ENCODE results near the gene NOS2.
A peak's percentile ranks its signal among the peaks of the same experiment; 100 is the strongest.

NOS2 gene

GRCh38 chr17:27818401-27819105 lies 18.2 kb upstream of the NOS2 start:
- no peak for DNase-seq (ENCODE audit: low spot score)

GRCh38 chr17:27817731-27818130 lies 17.4 kb upstream of the NOS2 start:
- no peak for DNase-seq (ENCODE audit: low spot score)

- DNase-seq (ENCODE audit: low spot score), result no peak
These were observed 16.6 kb upstream of the NOS2 start for GRCh38 chr17:27816946-27817345.

GRCh38 chr17:27811961-27812360 lies 11.6 kb upstream of the NOS2 start:
- DNase-seq (ENCODE audit: low spot score), result no peak

GRCh38 chr17:27810902-27811557 lies 10.7 kb upstream of the NOS2 start:
- DNase-seq (ENCODE audit: low spot score), result no peak

- peak; percentile 4 for DNase-seq (ENCODE audit: low spot score)
These were observed 10.0 kb upstream of the NOS2 start for GRCh38 chr17:27810211-27810901.

- DNase-seq (ENCODE audit: low spot score), result no peak
These were observed 9.2 kb upstream of the NOS2 start for GRCh38 chr17:27809555-27809954.

GRCh38 chr17:27808628-27809027 lies 8.3 kb upstream of the NOS2 start:
- DNase-seq (ENCODE audit: low spot score), result no peak

- DNase-seq (ENCODE audit: low spot score), result peak; percentile 72
These were observed 7.5 kb upstream of the NOS2 start for GRCh38 chr17:27807567-27808470.

- peak; percentile 87 for DNase-seq (ENCODE audit: low spot score)
These were observed 5.3 kb upstream of the NOS2 start for GRCh38 chr17:27805520-27806146.

GRCh38 chr17:27804113-27804512 lies 3.8 kb upstream of the NOS2 start:
- DNase-seq (ENCODE audit: low spot score), result no peak

- DNase-seq (ENCODE audit: low spot score), result no peak
These were observed 2.8 kb upstream of the NOS2 start for GRCh38 chr17:27802962-27803680.

GRCh38 chr17:27802033-27802432 lies 1.7 kb upstream of the NOS2 start:
- no peak for DNase-seq (ENCODE audit: low spot score)

GRCh38 chr17:27798376-27798775 lies 2.0 kb downstream of the NOS2 start:
- DNase-seq (ENCODE audit: low spot score), result no peak

- DNase-seq (ENCODE audit: low spot score), result no peak
These were observed 2.8 kb downstream of the NOS2 start for GRCh38 chr17:27797390-27798091.

- DNase-seq (ENCODE audit: low spot score), result no peak
These were observed 6.3 kb downstream of the NOS2 start for GRCh38 chr17:27793906-27794569.

GRCh38 chr17:27793168-27793905 lies 7.0 kb downstream of the NOS2 start:
- DNase-seq (ENCODE audit: low spot score), result no peak

GRCh38 chr17:27792095-27792494 lies 8.2 kb downstream of the NOS2 start:
- DNase-seq (ENCODE audit: low spot score), result no peak

- DNase-seq (ENCODE audit: low spot score), result no peak
These were observed 11.4 kb downstream of the NOS2 start for GRCh38 chr17:27788919-27789318.
